ENCODE data around the gene TAGLN.

The TAGLN gene

DNA sequence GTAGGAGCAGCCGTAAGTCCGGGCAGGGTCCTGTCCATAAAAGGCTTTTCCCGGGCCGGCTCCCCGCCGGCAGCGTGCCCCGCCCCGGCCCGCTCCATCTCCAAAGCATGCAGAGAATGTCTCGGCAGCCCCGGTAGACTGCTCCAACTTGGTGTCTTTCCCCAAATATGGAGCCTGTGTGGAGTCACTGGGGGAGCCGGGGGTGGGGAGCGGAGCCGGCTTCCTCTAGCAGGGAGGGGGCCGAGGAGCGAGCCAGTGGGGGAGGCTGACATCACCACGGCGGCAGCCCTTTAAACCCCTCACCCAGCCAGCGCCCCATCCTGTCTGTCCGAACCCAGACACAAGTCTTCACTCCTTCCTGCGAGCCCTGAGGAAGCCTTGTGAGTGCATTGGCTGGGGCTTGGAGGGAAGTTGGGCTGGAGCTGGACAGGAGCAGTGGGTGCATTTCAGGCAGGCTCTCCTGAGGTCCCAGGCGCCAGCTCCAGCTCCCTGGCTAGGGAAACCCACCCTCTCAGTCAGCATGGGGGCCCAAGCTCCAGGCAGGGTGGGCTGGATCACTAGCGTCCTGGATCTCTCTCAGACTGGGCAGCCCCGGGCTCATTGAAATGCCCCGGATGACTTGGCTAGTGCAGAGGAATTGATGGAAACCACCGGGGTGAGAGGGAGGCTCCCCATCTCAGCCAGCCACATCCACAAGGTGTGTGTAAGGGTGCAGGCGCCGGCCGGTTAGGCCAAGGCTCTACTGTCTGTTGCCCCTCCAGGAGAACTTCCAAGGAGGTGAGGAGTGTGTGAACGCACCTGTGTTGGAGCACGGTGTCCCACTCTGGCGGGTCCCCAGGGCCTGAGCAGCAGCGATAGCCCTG, at the start of gene TAGLN:
TSS of gene TAGLN (plus strand) at position 318 of the 863 bp plus-strand sequence. CDS start 3,644 bp downstream, outside the sequence.
- no peak for DNase-seq

DNA sequence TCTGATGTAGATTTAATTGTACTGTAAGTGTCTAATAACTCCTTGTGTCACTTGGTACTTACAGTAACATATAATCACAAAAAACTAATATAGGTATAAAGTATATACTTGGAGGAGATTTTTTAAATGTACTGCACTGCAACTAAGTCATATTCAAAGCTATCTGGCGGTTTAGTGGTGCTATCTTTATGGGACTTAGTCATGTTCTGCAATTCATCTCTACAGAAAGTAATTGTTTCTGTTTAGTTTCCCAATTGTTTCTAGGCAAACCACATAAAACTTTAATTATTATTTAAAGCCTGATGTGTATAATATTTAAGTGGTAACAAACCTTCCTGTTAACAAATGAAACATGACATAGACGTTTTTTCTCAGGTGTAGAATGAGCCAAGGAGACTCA, 47.1 kb upstream of the TAGLN start:
- DNase-seq: no peak

DNA sequence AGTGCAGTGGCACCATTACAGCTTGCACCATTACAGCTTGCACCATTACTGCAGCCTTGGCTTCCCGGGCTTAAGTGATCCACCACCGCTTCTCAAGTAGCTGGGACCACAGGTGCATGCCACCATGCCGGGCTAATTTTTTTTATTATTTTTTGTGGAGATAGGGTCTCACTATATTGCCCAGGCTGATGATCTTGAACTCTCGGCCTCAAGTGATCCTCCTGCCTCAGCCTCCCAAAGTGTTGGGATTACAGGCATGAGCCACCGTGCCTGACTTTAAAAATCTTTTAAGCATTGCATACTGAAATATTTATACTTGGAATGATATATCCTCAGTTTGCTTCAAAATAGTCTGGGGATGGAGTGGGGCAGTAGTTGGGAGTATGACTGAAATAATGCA, 44.7 kb upstream of the TAGLN start:
- no peak for DNase-seq

DNA sequence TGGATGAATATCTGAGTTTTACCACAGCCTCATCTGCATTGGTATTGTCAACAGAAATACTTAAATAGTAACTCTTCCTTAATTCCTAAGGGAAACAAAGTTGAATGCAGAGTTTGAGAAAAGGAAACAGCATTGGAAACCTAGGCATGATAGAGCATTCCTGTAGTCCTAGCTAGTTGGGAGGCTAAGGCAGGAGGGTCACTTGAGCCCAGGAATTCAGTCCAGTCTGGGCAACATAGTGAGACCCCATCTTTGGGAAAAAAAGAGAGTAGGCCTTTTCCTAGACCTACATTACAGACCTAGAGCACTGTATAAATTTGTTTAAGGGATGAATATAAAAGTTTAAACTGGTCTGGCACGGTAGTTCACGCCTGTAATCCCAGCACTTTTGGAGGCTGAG, 41.7 kb upstream of the TAGLN start:
- DNase-seq: no peak

DNA sequence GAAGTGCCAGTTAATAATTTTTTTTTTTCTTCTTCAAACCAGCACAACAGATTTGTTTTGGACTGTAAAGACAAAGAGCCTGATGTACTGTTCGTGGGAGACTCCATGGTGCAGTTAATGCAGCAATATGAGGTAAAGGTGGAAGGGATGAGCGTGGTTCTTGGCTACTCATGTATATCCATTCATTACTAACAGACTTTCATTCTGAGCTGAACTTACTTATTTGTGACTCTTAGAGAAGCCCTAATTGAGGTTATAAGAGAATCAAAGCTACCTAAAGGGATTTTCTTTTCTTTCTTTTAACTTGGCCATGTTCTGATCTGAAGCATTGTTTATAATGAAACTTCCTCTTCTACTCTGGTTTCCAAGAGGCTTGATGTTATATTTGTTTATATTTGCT, 39.3 kb upstream of the TAGLN start:
- DNase-seq: no peak

DNA sequence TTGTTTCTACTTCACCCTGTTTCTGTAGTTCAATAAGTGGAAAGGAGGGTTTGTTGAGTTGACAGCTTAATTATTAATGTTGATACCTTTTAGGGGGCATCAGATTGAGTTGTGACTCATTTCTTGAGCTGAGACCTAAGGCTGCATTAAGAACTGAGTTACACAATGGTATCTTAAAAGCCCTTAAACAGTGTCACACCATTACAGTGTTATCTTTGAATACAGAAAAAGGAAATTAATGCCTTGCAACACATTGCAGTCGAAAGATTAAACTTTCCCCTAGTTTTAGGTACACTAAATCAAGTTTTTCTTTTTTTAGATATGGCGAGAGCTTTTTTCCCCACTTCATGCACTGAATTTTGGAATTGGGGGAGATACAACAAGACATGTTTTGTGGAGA, 38.3 kb upstream of the TAGLN start:
- DNase-seq: no peak

DNA sequence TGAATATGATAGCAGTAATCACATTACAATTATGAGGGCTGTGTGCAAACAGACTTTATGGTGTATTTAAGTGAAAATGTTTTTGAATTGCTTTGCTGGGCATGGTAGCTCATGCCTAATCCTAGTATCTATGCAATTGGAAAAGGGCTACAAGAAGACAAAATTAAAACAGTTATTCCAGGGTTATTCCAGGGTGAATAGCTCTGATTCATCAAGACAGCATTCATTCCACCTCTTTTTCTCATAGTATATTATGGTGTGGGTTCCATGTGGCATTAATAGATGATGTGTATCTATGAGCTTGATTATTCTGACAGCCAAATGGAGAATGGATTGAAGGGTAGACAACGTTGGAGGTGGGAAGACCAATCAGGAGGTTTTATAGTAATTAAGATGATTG, 32.7 kb upstream of the TAGLN start:
- no peak for DNase-seq

DNA sequence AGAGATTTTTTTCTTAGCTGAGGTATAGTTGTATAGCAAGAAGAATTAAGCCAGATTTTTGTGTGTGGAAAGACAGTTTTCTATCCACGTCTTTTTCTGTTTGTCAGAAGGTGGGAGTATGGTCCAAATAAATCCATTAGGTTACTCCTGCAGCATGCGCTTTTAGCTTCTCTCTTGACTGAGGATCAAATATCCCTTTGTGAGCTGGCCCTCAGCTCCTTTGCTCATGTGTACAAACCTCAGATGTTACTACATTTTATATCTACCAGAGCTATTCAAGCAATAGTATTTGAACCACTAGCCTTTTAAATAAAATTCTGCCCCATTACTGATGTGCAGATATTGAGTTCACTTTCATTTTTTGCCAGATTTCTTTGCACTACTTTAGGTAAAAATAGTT, 29.4 kb upstream of the TAGLN start:
- DNase-seq: no peak

DNA sequence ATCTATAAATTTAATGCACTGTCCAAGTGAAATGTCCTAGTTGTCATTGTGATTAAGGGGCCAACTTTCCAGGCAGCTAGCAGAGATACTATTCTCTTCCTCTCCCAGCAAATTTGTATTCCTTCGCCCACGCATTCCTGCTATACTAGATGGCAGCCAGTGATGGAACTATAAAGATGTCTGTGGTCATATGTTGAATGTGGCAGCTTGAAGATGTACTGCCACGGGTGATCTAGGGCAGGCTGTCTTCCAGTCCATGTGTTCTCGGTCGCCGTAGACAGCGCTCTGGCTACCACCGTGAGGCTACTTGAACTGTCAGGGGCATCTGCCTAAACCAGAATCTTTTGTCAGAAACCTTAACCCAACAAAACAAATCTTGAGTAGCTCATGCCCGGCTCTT, 29.0 kb upstream of the TAGLN start:
- no peak for DNase-seq

DNA sequence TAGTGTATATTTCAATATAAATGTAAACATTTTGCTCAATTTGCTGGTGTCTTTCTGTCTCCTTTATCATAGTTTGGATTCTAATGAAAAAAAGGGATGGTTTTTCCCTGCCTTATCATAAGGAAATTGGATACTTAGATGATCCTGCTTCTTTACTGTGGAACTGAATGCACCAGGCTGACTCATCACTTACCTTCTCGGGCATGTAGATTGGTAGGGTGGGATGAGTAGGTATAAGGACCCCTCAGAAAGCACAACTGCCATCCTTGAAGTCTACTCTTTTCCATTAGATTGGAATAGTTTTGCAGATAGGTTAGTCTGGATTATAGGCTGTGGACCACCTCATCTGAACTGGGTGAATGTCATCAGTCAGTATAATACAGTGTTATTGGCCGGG, 28.2 kb upstream of the TAGLN start:
- no peak for DNase-seq

DNA sequence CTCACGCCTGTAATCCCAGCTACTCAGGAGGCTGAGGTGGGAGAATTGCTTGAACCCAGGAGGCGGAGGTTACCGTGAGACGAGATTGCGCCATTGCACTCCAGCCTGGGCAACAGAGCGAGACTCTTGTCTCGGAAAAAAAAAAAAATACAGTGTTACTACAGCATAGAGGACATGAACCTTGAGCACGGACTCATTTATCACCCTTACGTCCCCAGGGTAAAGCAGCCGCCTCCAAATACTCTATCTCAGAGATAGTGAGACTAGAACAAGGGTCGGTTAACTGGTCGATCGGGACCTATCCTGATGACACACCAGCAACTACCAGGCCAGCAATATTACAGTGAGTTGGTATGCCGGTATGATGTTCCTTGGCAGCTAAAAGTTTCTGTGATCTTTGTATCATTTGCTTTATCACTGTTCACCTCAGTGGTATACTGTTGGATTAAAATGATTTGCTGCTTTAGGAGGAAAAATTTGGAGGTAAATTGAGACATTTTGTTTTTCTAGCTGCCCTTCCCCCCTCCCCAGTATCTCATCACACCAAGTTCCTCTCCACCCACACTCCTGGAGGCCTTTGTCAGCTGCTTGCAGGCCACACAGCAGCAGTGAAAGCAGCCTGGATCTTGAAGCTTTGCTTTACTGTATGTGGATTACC, 27.6 kb upstream of the TAGLN start:
- no peak for DNase-seq

DNA sequence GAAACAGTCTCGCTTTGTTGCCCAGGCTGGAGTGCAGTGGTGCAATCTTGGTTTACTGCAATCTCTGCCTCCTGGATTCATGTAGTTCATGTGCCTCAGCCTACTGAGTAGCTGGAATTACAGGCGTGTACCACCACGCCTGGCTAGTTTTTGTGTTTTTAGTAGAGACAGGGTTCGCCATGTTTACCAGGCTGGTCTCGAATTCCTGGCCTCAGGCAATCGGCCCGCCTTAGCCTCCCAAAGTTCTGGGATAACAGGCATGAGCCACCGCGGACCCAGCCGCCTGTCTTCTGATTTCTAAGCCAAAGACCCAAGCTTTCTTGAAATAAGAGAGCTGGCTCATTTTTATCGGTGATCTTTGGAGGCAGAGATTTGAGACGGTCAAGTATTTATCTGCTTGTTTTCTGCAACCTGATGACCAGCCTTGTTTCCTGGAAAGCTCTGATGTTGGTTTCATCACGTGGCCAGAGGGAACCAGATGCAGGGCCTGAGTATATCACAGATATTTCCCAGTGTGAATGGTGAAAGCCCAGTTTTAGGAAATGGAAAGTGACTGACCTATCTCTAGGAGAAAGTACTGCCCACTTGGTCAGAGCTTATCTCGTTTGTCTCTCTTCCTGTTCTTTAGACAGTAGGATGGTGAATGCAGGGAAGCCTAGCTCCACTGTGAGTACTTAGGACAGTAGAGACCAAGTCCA, 26.3 kb upstream of the TAGLN start:
- DNase-seq: no peak

DNA sequence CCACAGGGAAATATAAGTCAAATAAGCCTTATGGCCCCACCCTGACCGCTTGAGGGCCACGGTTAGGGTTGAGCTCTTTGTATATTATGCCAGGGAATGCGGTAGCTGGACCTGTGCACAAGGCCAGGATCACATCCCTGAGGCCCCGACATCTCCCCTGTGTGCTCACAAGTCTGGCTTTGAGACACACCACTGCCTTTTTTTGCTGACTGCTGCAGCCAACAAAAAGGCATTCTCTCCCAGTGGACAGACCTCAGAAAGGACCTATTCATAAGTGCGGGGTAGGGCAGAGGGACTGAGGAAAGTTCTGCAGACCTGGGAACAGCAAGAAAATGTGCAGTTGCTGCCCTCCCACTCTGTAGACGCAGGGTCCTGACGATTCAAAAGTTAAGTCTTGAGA, 24.1 kb upstream of the TAGLN start:
- no peak for DNase-seq

DNA sequence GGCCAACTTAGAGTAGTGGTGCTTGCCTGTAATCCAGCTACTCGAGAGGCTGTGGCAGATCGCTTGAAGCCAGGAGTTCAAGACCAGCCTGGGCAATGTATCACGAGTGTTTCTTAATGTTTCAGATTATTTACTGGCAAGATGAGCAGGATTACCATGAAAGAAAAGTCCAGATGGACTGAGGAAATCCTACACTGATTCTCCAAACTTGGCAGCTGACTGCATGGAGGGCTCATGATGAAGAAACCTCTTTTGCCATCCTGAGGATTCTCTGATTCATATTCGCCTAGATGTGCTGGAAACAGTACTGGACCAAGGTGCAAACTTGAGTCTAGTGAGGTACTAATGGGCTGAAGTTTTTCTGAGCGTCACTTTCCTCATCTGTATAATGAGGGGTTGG, 23.4 kb upstream of the TAGLN start:
- no peak for DNase-seq

DNA sequence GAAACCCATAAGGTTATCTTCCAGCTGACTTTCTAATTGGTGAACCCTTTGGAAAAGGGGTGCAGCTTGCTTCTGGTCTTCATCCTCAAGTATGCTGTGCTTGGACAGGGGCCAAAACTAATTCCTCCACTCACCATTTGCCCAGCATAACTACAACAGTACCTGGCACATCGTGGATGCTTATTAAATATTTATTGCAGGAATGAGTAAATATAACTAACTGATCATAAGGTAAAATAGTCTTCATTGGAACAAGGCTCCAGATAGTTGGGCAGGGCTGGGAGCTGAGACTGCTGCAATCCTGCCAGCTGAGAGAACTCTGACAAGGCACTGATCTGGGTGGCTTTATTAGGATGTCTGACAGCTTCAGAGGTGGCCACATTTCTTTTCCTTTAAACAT, 23.0 kb upstream of the TAGLN start:
- DNase-seq: no peak

DNA sequence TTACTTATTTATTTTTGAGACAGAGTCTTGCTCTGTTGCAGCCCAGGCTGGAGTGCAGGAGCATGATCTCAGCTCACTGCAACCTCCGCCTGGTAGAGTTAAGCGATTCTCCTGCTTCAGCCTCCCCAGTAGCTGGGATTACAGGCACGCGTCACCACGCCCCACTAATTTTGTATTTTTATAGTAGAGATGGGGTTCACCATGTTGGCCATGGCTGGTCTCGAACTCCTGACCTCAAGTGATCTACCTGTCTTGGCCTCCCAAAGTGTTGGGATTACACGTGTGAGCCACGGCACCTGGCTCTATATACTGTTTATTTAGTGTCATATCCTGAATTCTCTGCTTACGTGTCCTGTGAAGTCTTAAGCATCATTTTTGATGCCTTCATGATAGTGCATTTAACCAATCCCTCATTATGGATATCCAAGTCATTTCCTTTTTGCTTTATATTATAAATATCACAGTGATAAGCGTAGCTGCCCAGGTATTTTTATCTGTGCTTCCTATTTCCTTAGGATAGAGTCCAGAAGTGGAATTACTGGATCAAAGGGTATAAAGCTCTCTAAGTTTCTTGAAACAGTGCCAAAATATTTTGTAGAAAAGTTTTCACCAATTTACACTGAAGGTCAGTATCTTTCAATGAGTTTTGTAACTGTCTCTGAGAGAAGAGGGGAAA, 21.5 kb upstream of the TAGLN start:
- no peak for DNase-seq

DNA sequence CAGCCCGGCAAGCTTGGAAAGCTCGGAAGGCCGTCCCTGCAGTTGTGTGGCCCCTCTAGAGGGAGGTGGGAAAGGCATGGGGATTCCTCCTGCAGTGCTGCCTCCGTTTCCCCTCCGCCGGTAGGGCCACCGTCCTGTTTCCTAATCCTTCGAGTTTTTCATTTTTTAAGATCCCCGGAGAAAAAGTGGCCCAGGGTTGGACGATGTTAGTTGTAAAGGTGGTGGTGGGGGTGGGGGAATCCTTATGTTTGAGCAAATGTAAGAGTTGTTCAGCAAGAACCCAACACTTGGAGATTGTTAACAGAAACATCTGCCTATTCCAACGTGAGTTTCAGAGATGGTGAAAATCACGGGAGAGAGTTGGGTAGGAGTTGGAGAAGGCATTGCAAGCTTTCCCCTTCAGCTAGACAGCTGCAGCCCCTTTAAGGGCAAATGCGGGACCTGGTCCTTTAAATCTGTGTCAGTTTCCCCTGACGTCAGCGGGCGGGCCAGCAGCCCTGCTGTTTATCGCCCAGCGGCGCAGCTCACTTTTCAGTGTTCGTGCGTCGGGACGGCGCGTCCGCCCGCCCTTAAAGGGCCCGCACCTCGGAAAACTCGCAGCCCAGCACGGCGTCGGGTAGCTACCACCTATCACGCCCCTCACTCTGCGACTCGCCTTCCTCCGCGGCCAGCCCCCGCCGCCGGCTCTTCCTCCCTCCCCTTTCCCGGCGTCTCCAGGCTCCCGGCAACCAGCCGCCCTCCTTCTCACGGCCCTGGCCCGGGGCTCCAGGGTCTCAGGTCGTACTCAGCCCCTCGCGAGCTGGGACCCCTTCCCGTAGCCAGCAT, 20.7 kb upstream of the TAGLN start, which contains the start of gene SIDT2:
TSS of gene SIDT2 (plus strand) at position 534 of the 825 bp plus-strand sequence. CDS start 521 bp downstream, outside the sequence.
- DNase-seq: peak; percentile 86

DNA sequence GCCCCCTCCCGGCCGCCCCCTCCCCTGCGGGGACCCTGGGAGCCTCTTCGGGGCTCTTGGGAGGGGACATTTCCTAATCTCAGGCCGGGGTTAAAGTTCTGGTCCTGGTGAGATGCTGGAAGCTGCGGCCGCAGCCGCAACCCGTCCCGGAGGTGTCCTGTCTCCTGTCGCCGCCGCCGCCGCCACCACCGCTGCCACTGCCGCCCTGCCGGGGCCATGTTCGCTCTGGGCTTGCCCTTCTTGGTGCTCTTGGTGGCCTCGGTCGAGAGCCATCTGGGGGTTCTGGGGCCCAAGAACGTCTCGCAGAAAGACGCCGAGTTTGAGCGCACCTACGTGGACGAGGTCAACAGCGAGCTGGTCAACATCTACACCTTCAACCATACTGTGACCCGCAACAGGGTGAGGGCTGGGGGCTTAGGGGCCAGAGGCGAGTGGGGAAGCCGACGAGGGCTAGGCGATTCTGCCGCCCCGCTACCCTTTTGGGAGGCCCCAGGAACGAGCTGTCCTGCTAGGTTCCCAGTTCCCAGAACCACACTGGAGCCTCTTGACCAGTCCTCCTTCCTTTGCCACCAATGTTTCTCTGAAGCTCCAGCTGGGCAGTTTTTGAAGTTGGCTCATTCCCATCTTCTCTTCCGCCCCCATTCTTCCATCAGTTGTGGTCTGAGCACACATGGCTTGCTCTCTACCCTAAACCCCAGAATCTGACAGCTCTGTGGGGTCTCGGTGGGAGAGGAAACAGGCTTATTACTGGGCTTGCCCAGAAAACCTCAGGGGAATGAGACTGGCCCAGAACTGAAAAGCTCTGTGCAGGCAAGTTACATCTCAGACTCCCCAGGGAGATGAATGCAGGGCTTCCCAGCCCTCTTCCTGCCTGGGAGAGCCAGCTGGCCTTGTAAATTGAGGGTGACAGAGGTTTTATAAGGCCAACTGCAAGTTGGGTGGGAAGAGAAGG, 19.8 kb upstream of the TAGLN start:
- DNase-seq: peak; percentile 25

DNA sequence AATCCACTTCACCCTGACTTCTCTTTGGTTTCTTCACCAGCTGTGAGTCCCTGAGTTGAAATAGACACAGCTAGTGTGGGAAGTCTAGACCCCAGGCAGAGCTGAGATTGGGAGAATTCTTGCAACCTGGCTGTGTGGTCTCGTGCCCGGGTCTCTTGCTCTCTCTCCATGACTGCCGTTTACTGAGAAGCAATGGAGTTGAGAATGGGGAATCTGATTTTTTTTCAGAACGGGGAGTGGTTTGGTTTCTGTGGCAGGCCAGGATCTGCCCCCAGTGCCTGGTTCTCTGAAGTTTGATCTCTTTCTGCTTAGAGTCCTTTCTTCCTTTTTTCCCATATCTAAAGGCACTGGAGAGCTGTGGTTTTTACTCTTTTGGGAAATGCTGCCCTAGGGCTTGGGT, 19.1 kb upstream of the TAGLN start:
- DNase-seq: no peak

DNA sequence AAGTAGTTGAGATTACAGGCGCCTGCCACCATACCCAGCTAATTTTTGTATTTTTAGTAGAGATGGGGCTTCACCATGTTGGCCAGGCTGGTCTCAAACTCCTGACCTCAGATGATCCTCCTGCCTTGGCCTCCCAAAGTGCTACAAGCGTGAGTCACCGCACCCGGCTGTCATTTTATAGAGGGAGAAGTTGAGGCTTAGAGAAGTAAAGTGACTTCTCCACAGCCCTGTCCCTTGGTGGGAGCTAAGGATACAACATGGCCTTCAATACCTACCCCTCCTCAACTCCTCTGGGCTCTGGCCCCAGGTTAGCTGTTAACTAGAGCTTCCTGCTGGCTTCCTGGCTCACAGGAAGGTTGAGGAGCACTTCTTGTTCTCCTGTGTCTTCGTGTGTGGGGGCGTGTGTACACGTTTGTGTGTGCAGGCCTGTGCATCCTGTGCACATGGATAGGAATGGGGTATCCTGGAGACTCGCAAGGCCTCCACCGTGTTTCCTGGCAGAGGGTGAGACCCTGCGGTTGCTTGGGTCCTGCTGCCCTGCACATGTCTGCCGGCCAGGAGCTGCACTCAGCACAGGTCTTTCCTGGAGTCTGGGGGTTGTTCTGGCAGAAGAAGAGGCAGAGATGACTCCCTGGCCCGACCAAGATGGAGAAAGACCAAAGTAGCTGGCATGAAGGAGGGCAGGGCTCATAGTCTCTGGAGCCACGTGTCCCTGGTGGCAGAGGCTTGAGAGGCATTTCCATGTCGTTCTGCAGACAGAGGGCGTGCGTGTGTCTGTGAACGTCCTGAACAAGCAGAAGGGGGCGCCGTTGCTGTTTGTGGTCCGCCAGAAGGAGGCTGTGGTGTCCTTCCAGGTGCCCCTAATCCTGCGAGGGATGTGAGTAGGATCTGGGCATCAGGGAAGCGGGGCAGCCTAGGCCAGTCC, 18.2 kb upstream of the TAGLN start:
- DNase-seq: peak; percentile 54
